Measurements from ENCODE around the gene WNK3.

Gene WNK3

GRCh38 chrX:54246866-54247265 is 111.0 kb downstream of the WNK3 start:
- TF ChIP-seq CTCF (IDR thresholded peaks at IDR 0.05; ENCODE audit: low read depth, low read length): no peak
- no peak for DNase-seq (ENCODE audit: extremely low read depth, low read depth)

- no peak for DNase-seq (ENCODE audit: extremely low read depth, low read depth)
- no peak for TF ChIP-seq CTCF (IDR thresholded peaks at IDR 0.05; ENCODE audit: low read depth, low read length)
Observed at GRCh38 chrX:54238588-54238987, 119.3 kb downstream of the WNK3 start.

- no peak for TF ChIP-seq CTCF (IDR thresholded peaks at IDR 0.05; ENCODE audit: low read depth, low read length)
Observed at GRCh38 chrX:54237014-54237413, 120.8 kb downstream of the WNK3 start.

GRCh38 chrX:54230435-54231148 is 127.3 kb downstream of the WNK3 start:
- DNase-seq (ENCODE audit: extremely low read depth, low read depth): no peak
- TF ChIP-seq CTCF (IDR thresholded peaks at IDR 0.05; ENCODE audit: low read depth, low read length): no peak

More at GRCh38 chrX:54237014-54237413, 120.8 kb downstream of the WNK3 start:
- no peak for DNase-seq (ENCODE audit: extremely low read depth, low read depth)

- no peak for DNase-seq (ENCODE audit: extremely low read depth, low read depth)
- no peak for TF ChIP-seq CTCF (IDR thresholded peaks at IDR 0.05; ENCODE audit: low read depth, low read length)
Observed at GRCh38 chrX:54223581-54223980, 134.3 kb downstream of the WNK3 start.

GRCh38 chrX:54213603-54214002 is 144.2 kb downstream of the WNK3 start:
- TF ChIP-seq CTCF (IDR thresholded peaks at IDR 0.05; ENCODE audit: low read depth, low read length): no peak
- no peak for DNase-seq (ENCODE audit: extremely low read depth, low read depth)

- DNase-seq (ENCODE audit: extremely low read depth, low read depth): no peak
- TF ChIP-seq CTCF (IDR thresholded peaks at IDR 0.05; ENCODE audit: low read depth, low read length): no peak
Observed at GRCh38 chrX:54208531-54208930, 149.3 kb downstream of the WNK3 start.

Data from AG09319 (cell line).